Stimulated activated CD8-positive, alpha-beta memory T cell treated with anti-CD3 and anti-CD28 coated beads, Interleukin-7, amount 100 ng/mL, for 24 hours (primary cell): Measurements from ENCODE around the gene NEK6.
A peak's percentile ranks its signal among the peaks of the same experiment; 100 is the strongest.

Experiments
- DNase-seq: peaks from one replicate; pipeline ENCODE4 v3.0.0-alpha.2; 2020; ENCODE audit warnings: low read depth

NEK6 gene

DNA sequence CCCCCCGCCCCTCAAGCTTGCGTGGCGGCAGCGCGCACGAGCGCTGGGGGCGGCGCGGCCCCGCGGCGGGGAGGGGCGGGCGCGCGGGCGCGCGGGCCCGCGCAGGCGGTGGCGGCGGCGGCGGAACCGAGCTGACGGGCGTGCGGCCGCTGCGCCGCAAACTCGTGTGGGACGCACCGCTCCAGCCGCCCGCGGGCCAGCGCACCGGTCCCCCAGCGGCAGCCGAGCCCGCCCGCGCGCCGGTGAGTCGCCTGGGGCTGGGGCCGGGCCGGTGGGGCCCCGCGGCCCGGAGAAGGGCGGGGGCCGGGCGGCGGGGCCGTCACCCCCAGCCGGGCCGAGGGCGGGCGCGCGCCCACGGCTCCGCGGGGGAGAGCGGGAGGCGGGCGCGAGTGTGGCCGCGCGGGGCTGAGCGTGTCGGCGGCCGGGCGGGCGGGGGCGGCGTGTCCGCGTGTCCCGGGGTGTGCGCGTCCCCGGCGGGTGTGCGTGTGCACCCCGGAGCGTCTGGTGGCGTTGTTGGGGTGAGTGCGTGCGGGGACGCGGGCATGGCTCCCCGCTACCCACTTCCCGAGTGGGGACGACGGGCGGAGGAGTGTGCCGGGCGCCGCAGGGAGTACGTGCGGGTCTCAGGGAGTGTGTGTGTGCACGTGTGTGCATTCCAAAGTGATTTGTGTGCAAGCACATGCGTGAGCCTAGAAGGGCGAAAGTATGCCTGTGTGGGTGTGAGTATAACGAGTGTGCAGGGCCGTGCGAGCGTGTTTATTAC lies at the start of gene NEK6:
Gene NEK6 (plus strand): TSS at position 106 of the 763 bp plus-strand sequence. CDS start 44,016 bp downstream, outside the sequence.
- no peak for DNase-seq

DNA sequence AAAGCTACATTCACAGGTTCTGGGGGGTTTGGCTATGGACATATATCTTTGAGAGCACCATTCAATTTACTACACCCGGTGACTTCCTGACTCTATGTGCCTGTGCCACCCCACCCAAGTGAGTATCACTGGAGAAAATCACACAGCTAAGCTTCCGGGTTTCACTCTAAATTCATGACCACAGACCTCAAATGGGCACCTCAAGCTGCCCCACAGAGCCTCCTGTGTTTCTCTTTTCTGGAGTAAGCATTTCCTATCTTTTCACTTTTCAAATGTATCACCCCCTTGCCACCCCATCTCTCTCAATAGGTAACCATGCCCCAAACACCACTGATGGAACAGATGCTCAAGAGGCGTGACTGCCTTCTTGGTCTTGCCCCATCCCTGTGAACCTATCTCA lies 49.2 kb upstream of the NEK6 start:
- no peak for DNase-seq

DNA sequence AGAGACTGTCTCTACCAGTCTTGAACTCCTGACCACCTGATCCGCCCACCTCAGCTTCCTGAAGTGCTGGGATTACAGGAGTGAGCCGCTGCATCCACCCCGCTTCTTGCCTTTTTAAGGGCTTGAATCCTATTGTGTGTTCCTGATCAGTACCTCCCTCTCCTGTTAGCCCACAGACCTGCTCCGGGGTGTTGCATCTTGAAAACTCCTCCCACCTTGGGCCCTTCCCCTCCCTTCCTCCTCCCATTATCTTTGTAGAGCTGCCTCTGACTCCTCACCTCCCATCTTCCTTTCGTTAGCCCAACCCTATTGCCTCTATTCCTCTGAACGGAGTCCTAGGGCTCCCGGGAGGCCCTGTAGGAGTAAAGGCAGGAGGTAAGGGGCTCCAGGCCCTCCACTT lies 48.5 kb upstream of the NEK6 start:
- no peak for DNase-seq

DNA sequence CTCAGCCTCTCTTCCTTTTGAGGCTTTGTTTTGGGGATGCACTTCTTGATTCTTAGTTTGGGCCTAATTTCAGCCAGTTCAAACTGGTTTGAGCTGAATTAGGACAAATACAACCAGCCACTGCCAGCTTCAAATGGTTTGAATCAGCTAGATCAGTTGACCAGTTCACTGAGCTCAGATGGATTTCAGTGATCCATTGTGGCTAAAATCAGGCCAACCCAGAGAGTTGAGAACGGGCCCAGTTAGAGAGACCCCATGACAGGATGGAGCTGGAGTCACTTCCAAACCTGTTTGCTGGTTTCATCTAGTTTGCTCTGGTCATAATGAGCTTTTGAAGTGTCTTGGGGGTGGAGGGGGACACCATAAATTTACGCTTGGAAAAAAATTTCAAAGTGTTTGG lies 48.0 kb upstream of the NEK6 start:
- no peak for DNase-seq

DNA sequence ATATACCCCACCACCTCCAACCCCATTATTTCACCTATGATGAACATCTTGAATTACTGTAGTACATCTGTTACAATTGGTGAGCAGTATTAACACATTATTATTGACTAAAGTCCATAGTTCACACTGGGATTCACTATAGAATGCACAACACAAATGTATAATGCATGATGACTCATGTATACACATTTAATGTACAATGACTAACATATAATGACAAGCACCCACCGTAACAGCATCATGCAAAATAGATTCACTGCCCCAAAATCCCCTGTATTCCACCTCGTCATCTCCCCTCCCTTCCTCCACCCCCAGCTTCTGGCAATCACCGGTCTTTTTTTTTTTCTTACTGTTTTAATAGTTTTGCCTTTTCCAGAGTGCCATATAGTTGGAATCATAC lies 47.1 kb upstream of the NEK6 start:
- no peak for DNase-seq

DNA sequence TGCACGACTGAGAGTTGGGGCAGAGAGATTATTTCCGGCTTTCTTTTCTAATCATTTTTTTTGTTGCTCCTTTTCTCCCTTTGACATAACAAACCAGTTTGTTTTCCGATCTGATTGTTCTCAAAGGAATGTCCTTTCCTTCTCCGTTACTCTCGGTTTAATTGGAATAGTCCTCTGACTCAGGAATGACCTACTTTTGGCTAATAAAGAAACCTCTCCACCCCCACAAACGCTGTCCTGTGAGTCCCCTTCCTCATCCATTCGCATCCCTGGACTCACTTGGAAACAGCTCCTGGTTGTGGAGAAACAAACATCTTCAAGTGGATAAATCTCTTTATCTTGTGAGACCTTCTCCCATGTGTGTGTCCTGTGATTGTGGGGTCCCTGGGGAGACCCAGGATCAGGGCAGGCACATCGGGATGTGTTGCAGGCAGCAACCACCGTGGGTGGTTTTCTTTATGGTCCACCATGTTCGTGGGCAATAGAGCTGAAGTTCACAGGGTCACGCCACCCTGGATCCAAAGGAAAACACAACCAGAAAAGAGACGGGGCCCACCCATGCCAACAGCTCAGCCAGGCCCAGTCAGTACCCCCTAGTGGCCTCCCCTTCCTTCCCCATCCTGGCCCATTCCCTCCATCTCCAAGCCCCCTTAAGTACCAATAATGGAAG lies 45.2 kb upstream of the NEK6 start:
- DNase-seq, result no peak

DNA sequence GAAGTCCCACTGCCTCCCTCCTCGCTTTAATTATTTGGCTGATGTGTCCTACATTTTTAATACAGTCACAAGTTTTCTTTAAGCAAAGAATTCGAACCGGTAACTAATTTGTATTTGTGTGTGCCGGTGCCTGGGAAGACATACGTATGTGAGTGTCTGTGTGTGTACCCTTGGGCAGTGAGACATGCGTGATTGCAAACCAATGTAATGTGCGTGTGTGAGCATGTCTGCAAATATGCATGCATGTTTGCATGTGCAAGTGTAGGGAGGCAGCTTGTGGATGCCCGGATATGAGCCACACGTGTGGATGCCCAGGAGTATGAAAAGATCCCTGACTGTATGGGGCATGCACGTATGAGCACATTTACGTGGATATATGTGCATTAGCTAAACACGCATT lies 44.4 kb upstream of the NEK6 start:
- no peak for DNase-seq

- no peak for DNase-seq
These were observed 43.6 kb upstream of the NEK6 start for GRCh38 chr9:124214116-124214515.

- no peak for DNase-seq
These were observed 43.0 kb upstream of the NEK6 start for GRCh38 chr9:124214596-124215367.

- DNase-seq, result no peak
These were observed 42.3 kb upstream of the NEK6 start for GRCh38 chr9:124215368-124215910.

GRCh38 chr9:124215956-124216355 lies 41.8 kb upstream of the NEK6 start:
- no peak for DNase-seq

- DNase-seq, result peak; percentile 33
These were observed 41.1 kb upstream of the NEK6 start for GRCh38 chr9:124216474-124217176.

GRCh38 chr9:124217836-124218437 lies 39.8 kb upstream of the NEK6 start:
- no peak for DNase-seq

DNA sequence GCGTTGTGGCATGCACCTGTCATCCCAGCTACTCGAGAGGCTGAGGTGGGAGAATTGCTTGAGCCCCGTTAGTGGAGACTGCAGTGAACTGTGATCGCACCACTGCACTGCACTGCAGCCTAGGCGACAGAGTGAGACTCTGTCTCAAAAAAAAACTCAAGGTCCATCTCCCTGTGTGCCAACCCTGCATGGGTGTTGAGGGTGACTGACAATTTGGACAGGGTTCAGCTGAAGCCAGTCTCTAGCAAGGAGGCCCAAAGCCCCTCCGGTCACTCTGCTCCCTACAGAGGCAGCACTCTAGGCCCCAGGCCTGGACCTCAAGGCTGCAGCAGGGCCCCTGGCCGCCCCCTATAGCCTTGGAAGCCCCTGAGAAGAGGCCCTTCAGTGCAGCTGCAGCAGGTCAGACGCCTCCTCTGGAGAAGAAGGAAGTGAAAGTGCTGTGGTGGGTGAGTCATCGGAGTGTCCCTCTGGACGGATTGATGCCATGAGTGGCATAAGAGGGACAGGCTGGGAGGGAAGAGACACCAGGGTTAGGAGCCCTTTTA lies 39.2 kb upstream of the NEK6 start:
- DNase-seq, result no peak

DNA sequence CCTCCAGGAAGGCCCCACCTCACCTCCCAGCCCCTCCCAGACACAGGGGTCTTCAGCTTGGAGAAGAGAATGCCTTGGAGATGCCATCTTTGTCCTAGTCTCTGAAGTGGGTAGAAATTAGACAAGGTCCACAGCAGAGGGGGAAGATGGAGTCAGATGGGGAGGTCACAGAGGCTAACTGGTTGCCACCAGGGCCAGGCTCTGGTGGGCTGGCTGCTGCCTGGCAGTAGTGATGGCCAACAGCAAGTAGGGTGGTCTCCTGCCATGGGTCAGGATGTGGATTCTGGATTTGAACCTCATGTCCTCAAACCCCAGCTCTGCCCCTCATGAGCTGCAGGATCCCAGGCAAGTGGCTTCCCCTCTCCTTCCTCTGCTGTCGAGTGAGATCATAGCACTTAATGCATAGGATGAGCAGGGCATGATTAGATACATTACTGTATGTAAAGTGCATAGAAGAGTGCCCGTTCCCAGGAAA lies 38.7 kb upstream of the NEK6 start:
- DNase-seq, result no peak

DNA sequence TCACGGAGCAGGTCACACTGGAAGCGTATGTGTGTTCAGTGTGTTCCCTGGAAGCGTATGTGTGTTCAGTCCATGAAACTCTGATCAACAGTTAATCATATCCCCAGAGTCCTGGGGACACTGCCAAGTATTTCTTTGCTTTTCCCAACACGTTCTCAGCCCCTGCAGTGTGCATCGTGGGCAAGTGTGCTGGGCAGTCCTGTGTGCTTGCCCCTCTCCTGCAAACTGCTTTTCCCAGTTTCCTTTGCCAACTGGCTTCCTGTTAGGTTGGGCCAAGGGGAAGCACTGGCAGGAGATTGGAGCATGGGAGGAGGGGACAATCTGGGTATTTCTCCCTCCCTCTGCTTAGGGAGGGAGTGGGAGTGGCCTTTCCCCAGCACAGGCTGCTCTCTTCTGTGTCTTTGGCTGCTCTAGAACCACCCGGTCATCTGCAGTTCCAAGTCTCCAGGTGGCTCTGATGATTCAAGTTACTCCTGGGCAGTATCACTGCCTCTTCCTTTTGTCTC lies 36.8 kb upstream of the NEK6 start:
- no peak for DNase-seq

- DNase-seq, result no peak
These were observed 36.1 kb upstream of the NEK6 start for GRCh38 chr9:124221676-124222075.

- DNase-seq, result no peak
These were observed 35.6 kb upstream of the NEK6 start for GRCh38 chr9:124222109-124222508.

DNA sequence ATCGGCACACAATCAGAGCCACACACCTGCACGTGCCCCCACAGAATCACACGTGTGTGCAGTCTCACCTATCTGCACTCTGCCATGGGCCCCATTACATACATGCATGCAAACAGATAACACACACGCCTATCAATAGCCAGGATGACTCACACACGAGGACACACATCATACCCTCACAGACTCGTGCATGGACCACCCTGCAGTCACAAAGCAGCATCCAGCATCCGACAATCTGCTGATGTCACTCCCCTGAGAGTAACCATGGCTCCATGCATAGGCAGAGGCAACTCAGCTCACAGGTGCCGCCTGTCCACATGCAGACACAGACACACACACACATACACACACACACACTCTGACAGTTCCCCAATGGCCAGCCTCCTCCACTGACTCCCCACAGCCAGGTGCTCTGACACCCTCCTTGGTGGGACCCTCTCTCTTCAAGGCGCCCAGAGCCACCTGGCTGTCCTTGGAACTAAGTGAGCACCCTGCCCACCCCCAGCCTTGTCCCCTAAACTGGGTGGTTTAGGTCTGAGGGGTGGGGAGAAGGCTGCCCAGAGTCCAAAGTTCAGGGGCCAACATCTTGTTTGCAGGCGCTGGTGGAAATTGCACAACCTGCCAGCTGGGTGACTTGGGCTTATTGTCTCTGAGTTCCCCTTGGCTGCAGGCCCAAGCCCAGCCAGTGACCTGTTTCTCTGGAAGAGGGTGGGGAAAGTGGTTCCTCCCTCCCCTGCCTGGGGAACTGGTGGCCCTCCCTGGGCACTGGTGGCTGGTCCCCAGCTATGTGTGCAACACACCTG lies 34.6 kb upstream of the NEK6 start:
- DNase-seq, result no peak

GRCh38 chr9:124225945-124226344 lies 31.8 kb upstream of the NEK6 start:
- DNase-seq, result no peak
